SIG-M5 treated with dmso at 0.1 percent for 504 hours (cell line): Measurements from ENCODE around the gene HOXA5.
A peak's percentile ranks its signal among the peaks of the same experiment; 100 is the strongest.

Experiments used
- DNase-seq: peaks from one replicate; lab custom pipeline; 2025; ENCODE audit not compliant: unreplicated experiment; lab: John Stamatoyannopoulos, UW

Gene HOXA5

DNA sequence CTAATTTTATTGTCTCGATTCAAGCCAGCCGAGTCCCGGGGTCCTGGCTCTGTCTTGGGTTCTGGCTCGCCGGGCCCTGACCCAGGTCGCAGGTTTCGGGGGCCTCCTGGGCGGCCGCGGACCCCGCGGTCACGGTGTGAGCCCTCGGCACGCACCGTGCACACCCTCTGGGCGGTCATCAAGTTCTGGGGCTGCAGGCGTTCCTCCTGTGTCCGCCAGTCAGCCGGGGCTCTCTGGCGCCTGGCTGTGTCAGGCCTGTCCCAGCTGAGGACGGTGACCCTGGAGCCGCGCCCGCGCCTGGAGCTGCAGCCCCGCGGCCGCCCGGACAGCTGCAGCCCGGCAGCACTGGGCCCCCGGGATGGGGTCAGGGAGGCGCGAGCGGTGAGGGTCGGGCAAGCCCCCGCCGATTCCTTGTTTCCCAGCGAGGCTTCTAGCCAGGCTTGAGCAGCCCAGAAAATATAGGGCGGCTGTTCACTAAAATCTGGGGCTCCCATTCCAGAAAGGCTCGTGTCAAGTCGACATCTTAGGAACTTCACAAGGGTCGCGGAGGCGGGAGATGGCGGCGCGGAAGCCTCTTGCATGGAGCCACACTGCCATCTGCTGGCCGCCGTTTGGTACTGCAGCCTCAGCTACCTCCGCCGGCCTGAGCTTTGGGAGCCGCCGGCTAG, 17.2 kb upstream of the HOXA5 start:
- peak; percentile 83 for DNase-seq

DNA sequence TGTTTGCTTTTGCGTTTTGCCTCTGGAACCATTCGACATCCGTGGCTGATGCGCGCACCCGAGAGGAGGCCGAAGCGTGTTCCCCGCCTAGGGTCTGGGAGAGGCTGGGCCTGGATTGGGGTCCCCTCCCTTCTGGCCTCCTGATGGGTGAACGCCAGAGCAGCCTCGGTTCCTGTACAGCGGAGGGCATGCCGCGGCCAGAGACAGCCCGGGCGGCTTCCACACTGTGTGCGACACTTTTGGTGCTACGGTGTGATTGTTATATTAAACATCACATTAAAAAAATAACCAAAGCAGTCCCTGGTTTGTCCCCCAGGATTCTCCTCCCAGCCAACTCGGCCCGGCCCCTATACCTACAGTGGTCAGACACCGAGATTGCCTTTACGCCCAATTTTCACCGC, 16.7 kb upstream of the HOXA5 start:
- no peak for DNase-seq

DNA sequence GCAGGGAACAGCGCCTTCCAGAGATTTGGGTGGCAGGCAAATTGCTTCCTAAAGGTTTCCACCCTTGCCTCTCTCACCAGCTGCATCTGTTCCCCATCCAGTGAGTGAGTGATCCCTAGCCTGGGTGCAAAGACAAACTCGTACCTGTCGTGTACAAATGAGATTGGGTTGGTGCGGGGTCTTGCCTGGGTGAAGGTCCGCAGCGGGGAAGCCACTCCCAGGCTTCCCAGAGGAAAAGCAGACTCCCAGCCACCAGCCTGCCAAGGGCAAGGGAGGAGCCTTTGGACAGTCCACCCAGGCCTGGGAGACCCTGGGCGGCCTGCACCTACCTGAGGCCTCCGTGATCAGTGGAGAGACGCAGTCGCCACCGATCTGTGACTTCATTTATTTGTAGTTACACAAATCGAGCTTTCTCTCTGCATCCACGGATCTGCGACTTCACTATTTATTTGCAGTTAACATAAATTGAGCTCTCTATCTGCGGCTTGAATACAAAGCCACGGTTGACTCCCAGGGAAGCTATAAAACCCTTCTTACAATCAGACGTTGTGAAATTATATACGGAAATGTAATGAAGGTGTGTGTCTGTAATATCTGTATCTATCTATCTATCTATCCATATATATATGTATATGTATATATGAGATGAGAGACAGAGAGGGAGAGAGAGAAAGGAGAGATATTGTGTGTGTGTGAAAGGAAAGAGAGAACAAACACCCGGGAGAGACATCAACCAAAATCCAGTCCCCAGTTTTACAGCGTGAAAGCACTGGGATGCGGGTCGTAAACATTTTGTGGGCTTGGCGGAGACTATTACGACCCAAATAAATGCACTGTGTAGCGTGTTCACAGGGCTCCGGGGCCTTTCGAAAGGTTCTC, 16.0 kb upstream of the HOXA5 start:
- DNase-seq = no peak

DNA sequence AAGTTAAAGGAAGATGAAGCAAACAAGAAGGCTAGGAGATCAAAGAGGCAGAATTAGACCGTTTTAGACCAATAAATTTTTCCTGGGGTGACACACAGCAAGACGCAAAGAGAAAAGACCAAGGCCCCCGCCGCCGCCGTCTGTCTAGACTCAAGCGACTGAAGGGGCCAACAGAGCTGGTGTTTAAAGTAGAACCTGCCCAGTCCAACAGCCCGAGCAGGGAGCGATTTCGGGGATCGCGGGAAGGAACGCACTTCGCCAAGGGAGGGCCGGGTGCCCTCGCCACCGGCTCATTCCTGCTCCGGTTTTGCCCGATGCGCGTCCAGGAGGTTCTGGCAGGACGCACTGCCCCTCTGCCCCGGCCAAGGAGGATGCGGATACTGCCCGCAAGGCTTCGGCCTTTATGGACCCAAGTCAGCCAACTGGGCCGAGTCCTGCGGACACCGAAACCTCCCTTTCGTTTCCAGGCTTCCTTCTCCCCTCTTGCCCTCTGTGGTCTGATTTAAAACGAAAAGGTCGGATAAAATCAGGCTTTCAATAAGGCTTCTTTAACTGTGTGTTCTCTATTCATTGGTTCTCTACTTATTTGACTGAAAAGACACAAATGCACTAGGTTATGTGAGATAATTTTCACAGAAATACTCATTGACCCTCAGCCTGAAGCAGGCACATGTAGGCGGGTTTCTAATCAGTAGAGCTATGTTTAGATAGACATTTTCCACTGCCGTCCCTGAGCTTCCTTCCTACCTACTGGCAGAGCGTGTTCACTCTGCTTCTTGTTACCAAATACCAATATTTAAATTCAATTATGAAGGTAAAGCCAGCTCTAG, 15.2 kb upstream of the HOXA5 start:
- DNase-seq = no peak

DNA sequence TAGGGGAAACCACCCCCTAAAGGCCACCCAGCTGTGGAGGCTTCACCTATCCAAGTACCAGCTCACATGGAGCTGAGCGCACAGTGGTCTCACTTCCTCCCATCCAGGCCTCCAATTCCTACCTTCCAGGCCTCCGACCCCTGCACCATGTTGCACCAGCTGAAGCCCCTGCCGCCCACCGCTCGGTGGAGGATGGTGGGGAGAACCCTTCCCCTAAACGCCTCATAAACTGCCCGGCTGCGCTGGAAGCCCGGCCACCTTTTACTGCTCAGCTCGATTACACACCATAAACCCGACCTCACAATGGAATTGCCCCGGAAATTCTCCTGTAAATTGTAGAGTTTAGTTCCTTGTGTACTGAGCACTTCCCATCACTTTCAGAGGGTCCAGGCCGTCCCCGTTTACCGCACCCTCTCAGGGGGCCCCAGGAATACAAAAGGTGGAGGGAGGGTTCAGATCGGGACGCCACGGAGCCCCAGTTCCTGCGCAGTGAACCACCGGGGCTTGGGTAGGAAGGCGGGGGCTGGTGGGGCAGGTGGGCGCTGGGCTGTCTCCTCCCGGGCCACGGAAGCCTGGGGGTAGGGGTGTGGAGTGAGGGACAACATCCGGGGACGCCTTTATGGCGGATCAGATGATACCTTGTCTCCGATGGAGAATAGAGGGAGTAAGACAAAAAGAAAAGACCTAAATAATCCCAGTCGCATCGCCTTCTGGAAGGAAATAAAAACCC, 14.4 kb upstream of the HOXA5 start:
- DNase-seq = no peak

DNA sequence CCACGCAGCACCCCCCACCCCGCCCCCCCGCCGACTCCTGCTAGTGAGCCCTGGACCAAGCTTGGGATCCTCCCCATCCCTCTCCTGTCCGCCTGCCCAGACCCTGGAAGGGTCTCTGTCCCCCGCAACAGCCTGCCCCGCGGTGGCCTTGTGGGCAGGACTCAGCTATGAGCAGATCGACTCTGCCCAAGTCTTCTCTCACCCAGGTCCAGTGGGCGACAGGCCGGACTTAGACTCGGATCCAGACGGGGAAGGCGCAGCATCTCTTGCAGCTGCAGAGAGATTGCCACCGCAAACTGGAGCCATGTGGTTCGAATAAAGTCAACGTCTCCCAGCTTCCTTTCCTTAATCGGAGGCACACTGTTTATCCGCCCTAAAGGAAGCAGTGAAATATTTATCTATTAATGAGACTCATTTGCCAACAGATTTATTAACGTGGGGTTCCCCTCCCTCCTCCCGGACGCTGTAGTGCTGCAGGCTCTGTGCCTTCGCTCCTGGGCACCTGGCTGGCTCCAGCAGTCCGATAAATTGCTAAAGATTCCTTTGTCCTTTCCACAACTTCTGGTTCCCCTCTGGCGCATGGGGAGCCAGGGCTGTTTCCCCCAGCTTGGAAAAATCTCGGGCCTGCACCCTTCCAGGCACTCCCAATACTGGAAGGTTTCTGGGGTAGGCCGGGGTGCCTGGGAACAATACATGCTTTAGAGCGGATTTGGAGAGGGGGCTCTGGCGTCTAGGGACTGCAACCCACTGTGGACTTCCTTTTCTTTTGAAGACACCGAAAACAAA, 13.6 kb upstream of the HOXA5 start:
- no peak for DNase-seq

DNA sequence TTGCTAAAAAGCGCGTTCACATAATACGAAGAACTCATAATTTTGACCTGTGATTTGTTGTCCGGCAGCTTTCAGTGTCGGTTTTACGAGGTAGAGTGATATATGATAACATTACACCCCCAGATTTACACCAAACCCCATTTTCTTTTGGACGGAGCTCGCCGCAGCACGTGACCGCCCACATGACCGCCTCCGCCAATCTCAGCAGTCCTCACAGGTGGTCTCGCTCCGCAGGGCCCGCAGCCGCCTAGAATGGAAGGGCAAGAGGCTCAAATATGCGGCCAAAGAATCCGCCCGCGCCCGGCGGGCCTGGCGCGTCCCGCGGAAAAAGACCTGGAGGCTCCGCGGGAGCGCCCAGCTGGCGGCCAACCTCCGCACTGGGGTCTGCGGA, 13.0 kb upstream of the HOXA5 start, which contains the start of gene HOXA7:
Gene HOXA7 (minus strand): TSS at position 168 of the 391 bp plus-strand sequence. CDS start 130 bp downstream, at position 38.
- DNase-seq = no peak

DNA sequence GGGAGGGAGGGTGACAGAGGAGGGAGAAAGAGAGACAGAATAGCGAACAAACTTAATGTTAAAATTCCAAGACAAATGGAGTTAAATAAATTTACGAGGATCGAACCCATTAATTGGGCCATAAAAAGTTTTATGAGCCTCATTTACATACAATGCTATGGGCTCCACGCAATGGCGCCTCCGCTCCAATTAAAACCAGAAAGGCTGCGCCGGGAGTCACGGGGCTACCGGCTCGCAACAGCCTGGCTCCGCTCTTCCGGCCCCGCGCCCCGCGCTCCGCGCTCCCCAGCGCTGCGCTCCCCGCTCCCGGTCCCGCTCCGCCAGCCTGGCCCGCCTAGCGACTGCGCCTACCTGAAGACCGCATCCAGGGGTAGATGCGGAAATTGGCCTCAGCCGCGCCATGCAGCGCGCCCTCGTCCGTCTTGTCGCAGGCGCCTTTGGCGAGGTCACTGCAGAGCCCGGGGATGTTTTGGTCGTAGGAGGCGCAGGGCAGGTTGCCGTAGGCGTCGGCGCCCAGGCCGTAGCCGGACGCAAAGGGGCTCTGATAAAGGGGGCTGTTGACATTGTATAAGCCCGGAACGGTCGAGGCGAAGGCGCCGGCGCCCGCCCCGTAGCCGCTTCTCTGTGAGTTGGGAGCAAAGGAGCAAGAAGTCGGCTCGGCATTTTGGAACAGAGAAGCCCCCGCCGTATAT, 12.5 kb upstream of the HOXA5 start:
- DNase-seq = no peak

DNA sequence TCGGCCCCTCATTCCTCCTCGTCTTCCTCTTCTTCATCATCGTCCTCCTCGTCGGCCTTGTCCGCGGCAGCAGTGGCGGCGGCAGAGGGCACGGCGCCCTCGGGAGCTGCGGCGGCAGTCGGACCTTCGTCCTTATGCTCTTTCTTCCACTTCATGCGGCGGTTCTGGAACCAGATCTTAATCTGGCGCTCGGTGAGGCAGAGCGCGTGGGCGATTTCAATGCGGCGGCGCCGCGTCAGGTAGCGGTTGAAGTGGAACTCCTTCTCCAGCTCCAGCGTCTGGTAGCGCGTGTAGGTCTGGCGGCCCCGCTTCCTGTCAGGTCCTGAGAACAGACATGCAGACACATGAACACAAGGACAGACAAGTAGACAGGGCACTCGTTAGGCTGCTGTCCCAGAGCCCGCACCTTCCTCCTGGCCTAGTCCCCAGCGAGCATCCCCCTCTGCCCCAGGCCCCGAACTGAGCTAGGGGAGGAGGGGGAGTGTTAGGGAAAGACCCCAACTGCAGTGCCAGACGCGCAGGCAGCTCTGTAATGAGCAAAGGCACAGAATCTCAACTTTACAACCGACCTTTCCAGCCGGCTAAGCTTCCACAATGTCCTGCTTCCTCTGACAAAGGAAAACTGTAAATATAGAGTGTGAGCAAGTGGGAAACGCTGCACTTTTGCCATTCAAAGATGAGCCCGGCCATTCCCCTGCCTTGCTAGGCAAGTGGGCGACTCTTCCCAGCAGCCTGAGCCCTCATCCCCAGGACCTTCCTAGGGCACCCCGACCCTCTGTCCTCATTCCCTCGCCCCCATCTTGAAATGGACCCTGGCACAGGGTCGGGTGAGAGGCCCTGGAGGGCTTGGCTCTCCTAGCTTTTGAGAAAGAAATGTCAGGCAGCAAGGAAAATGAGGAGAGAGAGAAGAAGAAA, 11.7 kb upstream of the HOXA5 start:
- DNase-seq = no peak

DNA sequence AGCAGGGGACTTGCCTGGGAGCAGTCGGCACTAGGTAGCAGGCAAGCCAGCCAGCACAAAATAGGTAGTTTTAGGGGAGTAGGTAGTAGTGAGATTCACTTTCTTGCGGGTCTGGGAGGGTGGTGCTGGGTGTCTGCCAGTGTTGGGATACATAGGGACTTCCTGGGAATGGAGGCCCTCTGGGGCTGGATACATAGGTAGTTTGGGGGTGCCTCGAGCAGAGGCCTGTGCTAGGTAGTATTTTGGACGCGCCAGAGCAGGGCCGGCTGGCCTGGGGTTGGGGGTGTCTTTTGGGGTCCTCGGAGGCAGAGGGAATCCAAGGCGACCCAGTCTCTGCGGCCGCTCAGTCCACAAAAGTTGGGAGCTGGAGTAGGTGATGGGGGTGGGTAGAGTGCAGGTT, 10.9 kb upstream of the HOXA5 start:
- no peak for DNase-seq

DNA sequence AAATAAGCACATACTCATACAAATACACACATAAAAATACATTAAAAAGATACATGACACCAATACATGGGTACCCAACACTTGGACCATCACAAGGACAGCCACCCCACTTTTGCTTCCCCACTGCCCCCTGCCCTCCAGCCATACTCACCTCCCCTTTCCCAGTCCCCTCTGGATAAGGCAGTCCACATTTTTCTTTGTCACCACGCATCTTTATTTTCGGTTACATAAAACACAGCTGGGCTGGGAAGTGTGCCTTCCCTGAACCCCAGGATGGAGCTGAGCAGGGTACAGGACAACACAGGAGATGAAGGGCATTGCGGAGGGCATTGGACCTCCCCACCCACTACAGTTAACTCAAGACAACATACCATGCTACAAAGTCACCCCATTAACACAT, 10.0 kb upstream of the HOXA5 start:
- DNase-seq = no peak

DNA sequence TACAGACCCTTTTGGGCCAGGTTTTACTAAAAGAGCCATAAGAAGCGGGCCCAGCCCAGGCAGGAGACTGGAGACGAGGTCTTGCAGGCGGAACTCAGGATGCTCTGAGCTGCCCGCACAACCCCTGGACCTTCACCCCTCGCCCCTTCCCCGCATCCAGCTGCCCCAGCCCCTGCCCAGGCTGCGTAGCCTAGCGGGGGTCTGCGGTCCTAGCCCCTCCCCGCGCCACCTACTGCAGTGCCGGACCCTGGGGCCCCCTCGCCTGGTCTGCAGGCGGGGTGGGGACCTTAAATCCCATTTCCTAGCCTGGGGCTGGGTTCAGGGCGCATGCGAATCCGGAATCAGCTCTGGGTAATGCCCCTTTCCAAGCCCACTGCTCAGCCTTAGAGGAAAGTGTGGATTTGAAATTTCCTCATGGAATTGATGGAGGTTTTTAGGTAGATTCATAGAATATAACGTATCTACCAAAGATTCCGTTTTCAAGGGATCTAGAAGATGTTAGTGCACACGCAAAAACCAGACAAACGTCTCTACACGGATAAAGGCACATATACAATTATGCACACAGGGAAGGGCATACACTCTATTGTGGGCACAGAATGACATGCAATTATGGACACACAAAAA, 9.4 kb upstream of the HOXA5 start:
- DNase-seq = no peak

DNA sequence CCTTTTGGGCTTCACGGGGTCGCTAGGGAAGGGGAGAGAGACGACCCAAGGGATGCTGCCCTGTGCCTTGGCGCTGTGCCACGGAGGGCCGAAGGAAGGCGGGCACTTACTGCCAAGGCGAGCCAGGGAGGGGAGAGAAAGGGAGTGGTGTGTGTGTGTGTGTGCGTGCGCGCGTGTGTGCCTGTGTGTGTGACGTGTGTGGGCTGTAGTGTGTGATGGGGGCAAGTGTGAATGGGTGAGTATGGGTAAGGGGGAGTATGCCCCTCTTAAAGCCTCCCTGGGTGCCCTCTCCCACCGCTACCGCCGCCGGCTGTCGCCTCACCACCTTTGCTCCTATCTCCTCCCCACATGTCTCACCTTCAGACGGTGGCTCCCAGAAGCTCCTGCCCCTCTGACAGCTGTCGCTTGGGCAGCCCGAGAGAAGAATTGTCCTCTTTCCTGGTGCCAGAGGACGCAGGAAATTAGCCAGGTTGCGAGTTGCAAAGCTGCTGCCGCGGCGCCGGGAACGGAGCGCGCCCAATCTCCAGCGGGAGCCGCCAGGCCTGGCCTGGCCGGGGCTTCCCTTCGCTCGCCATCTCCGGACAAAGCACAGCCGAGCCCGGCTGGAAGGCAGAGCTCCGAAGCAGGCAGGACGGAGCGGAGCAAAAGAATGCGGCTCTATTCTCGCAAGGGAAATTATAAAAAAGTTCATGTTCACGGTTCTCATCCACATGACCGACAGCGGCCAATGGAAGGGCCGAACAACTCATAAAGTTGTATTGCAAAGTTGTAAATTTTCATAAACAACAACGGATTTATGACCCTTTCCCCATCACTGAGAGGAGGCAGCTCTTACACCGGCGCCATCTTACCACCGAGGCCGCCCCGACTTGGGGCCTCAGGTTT, 8.7 kb upstream of the HOXA5 start, which contains the start of gene HOXA3:
Gene HOXA3 (minus strand): TSS at position 653 of the 885 bp plus-strand sequence. CDS start 41,943 bp downstream, outside the sequence.
- DNase-seq = no peak

DNA sequence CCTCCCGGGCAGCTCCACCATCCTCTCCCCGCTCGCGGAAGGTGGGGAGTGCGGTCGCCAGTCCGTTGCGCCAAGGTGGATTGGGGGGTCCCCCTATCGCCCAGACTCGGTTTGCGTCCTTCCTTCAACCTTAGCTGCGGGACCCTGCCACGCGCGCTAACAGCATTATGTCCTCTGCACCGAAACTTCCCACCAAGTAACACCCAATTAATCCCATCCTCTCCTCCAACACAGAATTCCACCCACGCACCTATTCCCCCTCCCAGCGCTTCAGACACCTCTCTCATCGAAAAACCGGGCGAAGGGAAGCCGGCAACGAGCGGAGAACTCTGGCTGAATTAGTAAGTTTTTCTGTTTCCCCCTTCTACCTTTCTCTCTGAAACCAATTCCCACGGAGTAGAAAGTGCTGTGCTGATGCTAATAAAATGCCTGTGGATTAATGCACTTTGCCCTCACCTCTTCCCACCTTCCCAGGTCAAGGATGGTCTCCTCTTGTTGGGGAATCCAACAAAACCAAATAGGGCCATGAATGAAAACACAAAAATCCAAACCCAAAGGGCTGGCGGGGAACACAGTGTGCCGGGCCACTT, 8.0 kb upstream of the HOXA5 start:
- no peak for DNase-seq

DNA sequence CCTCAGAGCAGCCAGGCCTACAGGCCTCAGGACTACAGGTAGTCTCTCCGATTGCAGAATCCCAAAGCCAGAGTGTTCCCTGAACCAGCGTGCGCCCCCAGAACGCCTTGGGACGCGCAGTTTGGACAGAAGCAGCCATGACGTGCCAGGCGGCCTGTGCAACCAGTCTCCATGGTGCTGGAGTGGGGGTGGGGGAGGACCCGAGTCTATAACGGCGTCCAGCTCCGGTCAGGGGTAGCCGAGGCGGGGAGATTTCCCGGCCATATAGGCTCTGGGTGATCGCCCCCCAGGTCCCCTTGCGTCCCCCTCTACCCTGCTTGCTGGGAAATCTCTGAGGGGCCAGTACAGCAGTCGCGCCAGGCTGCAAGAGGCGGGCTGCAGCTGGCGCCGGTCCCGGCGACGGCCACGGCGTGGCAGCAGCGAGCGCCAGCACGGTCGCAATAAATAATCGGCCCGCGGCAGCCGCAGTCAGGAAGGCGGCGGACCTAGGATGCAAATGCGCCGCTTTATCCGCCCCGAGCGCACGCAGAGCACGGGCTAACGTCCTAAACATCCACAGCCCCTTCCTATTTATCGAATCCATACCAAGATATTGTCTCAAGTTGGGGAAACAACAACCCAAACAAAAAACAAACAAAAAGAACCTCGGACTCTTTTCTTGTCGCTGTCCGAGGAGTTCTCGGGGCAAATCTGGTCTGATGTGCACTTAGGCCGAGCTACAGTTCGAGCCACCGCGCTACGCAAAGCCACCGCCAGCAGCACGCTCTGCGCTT, 7.3 kb upstream of the HOXA5 start:
- peak; percentile 61 for DNase-seq
